Measurements from ENCODE around the gene OSCP1.

- TF ChIP-seq CTCF (IDR thresholded peaks at IDR 0.05; ENCODE audit: low read depth, low read length, poor library complexity, severe bottlenecking) (no peak), EZH2phosphoT487 (IDR thresholded peaks at IDR 0.05; ENCODE audit: borderline replicate concordance, low read length) (no peak)
Measured at GRCh38 chr1:36421649-36422048, 28.6 kb downstream of the OSCP1 start.

Data from DOHH2 (cell line).